H1 (cell line): ENCODE measurements around the gene TCERG1. TPM values are rescaled to one million over a fixed set of nuclear protein-coding genes. Genes with fewer than 3 reads are reported as not detected.

Experiments used
- CTCF ChIA-PET: fragments of 300-600 bp; sonication (Branson Sonifier 250); formaldehyde crosslinking; loops from one replicate; lab custom pipeline; 2021; ENCODE audit not compliant: partially characterized antibody; lab: Charles Lee
- POLR2A ChIA-PET: fragments of 300-600 bp; sonication (Branson Sonifier 250); formaldehyde crosslinking; loops from one replicate; lab custom pipeline; 2021; ENCODE audit warnings: inconsistent platforms; ENCODE audit not compliant: partially characterized antibody; lab: Charles Lee
- DNase-seq, 2 experiments: peaks; one replicate each; pipeline versions ENCODE4 v3.0.0 to v3.0.0-alpha.2; 2010 to 2022; ENCODE audit warnings: low spot score in 2 of 2, low read depth in 1 of 2, mixed read lengths in 1 of 2
- FAIRE-seq: peaks from 2 replicates; lab custom pipeline; 2011; peaks lifted over from hg19 to GRCh38; lab: Jason Lieb, UNC
- H2AFZ ChIP-seq: 2 replicates; pipeline ENCODE4 v1.8.1; 2012; ENCODE audit warnings: low read length, inconsistent platforms
- H2AK5ac ChIP-seq: 2 replicates; pipeline ENCODE4 v1.6.1; 2013; ENCODE audit warnings: low read depth, low read length
- H2BK120ac ChIP-seq: replicated peaks from 2 replicates; pipeline ENCODE3; 2013; ENCODE audit warnings: low read depth, low read length, inconsistent platforms
- H2BK12ac ChIP-seq: 2 replicates; pipeline ENCODE4 v1.6.1; 2013; ENCODE audit warnings: low read depth, low read length
- H2BK15ac ChIP-seq: 2 replicates; pipeline ENCODE4 v1.6.1; 2013; ENCODE audit warnings: low read length
- H2BK20ac ChIP-seq: 2 replicates; pipeline ENCODE4 v1.6.1; 2013; ENCODE audit warnings: low read length
- H2BK5ac ChIP-seq: 2 replicates; pipeline ENCODE4 v1.6.1; 2013; ENCODE audit warnings: low read depth, low read length
- H3K14ac ChIP-seq: 2 replicates; pipeline ENCODE4 v1.6.1; 2013; ENCODE audit warnings: inconsistent platforms; ENCODE audit not compliant: insufficient read length
- H3K18ac ChIP-seq: 2 replicates; pipeline ENCODE4 v1.6.1; 2013; ENCODE audit warnings: low read length; ENCODE audit errors: extremely low read depth
- H3K23ac ChIP-seq: 2 replicates; pipeline ENCODE4 v1.6.1; 2013; ENCODE audit warnings: inconsistent platforms; ENCODE audit not compliant: insufficient read length
- H3K23me2 ChIP-seq: 2 replicates; pipeline ENCODE4 v1.6.1; 2013; ENCODE audit warnings: low read depth, low read length
- H3K27ac ChIP-seq: 2 replicates; pipeline ENCODE4 v1.6.1; 2011; ENCODE audit warnings: low read depth, low read length, inconsistent platforms
- H3K27me3 ChIP-seq, 4 experiments: replicated peaks in 1 of 4; 1 replicate in 1 of 4; 2 replicates in 3 of 4; pipeline versions ENCODE4 v1.6.1 to v1.8.1; 2011 to 2013; ENCODE audit warnings: low read length in 3 of 4, mild to moderate bottlenecking in 3 of 4, inconsistent platforms in 2 of 4, mixed read lengths in 2 of 4, moderate library complexity in 1 of 4; ENCODE audit not compliant: control insufficient read depth in 3 of 4, insufficient read depth in 3 of 4; ENCODE audit errors: extremely low read depth in 1 of 4
- H3K36me3 ChIP-seq, 4 experiments: 2 replicates each; pipeline versions ENCODE4 v1.6.1 to v1.8.1; 2011 to 2013; ENCODE audit warnings: mild to moderate bottlenecking in 4 of 4, low read length in 3 of 4, moderate library complexity in 2 of 4, control low read depth in 1 of 4, inconsistent platforms in 1 of 4; ENCODE audit not compliant: insufficient read depth in 4 of 4, control insufficient read depth in 2 of 4
- H3K4ac ChIP-seq: replicated peaks from 2 replicates; pipeline ENCODE3; 2013; ENCODE audit warnings: low read length, low read depth, mixed read lengths, inconsistent platforms; ENCODE audit not compliant: insufficient read length
- H3K4me1 ChIP-seq, 4 experiments: replicated peaks in 1 of 4; 1 replicate in 1 of 4; 2 replicates in 3 of 4; pipeline versions ENCODE4 v1.6.1 to v1.8.1; 2011 to 2013; ENCODE audit warnings: low read length in 3 of 4, inconsistent platforms in 2 of 4, mixed read lengths in 1 of 4; ENCODE audit not compliant: insufficient read depth in 4 of 4, control insufficient read depth in 3 of 4
- H3K4me2 ChIP-seq, 2 experiments: 2 replicates each; pipeline versions ENCODE4 v1.6.1 to v1.8.1; 2011 to 2013; ENCODE audit warnings: low read depth in 2 of 2, low read length in 2 of 2, control low read depth in 1 of 2, inconsistent platforms in 1 of 2, mild to moderate bottlenecking in 1 of 2; ENCODE audit not compliant: insufficient read depth in 1 of 2
- H3K4me3 ChIP-seq, 4 experiments: fragments of 200-600, 300-600 bp in 1 of 4; sonication (generic), shearing (Covaris generic), sonication (Bioruptor Twin) in 1 of 4; 2 replicates each; pipeline versions ENCODE4 v1.5.1 to v1.8.1; 2011 to 2016; ENCODE audit warnings: low read length in 4 of 4, low read depth in 3 of 4, control low read depth in 2 of 4, inconsistent platforms in 2 of 4, mild to moderate bottlenecking in 2 of 4, mixed read lengths in 1 of 4, moderate library complexity in 1 of 4; ENCODE audit not compliant: insufficient read depth in 2 of 4; ENCODE audit errors: extremely low read depth in 1 of 4
- H3K56ac ChIP-seq: replicated peaks from 2 replicates; pipeline ENCODE3; 2013; ENCODE audit warnings: low read depth, mild to moderate bottlenecking, mixed read lengths, low read length, inconsistent platforms; ENCODE audit not compliant: insufficient read length
- H3K79me1 ChIP-seq: 2 replicates; pipeline ENCODE4 v1.6.1; 2013; ENCODE audit warnings: low read depth, low read length, control low read depth
- H3K79me2 ChIP-seq, 2 experiments: 2 replicates each; pipeline versions ENCODE4 v1.6.1 to v1.8.1; 2012 to 2013; ENCODE audit warnings: low read length in 2 of 2, mild to moderate bottlenecking in 2 of 2, inconsistent platforms in 1 of 2; ENCODE audit not compliant: insufficient read depth in 2 of 2, control insufficient read depth in 1 of 2
- H3K9ac ChIP-seq, 4 experiments: replicated peaks in 1 of 4; 1 replicate in 1 of 4; 2 replicates in 3 of 4; pipeline versions ENCODE4 v1.6.1 to v1.8.1; 2011 to 2013; ENCODE audit warnings: low read depth in 3 of 4, low read length in 3 of 4, control low read depth in 2 of 4, mild to moderate bottlenecking in 2 of 4, moderate library complexity in 2 of 4, inconsistent platforms in 1 of 4; ENCODE audit errors: extremely low read depth in 1 of 4
- H3K9me3 ChIP-seq, 2 experiments: 2 replicates each; pipeline versions ENCODE4 v1.6.1 to v1.8.1; 2012 to 2013; ENCODE audit warnings: mild to moderate bottlenecking in 2 of 2, moderate library complexity in 2 of 2, control low read depth in 1 of 2, inconsistent platforms in 1 of 2, low read depth in 1 of 2, low read length in 1 of 2, mixed read lengths in 1 of 2; ENCODE audit not compliant: insufficient read depth in 2 of 2
- H4K20me1 ChIP-seq, 2 experiments: replicated peaks in 1 of 2; 2 replicates each; pipeline versions ENCODE3 to v1.8.1; 2011 to 2013; ENCODE audit warnings: inconsistent platforms in 2 of 2, low read length in 2 of 2, mild to moderate bottlenecking in 1 of 2; ENCODE audit not compliant: insufficient read depth in 2 of 2, control insufficient read depth in 1 of 2
- H4K5ac ChIP-seq: 2 replicates; pipeline ENCODE4 v1.6.1; 2013; ENCODE audit warnings: low read length, low read depth, mixed read lengths, inconsistent platforms; ENCODE audit not compliant: insufficient read length
- H4K8ac ChIP-seq: 2 replicates; pipeline ENCODE4 v1.8.0; 2013; ENCODE audit warnings: mild to moderate bottlenecking, moderate library complexity, low read length, inconsistent platforms; ENCODE audit not compliant: insufficient read depth; ENCODE audit errors: extremely low read depth
- H4K91ac ChIP-seq: replicated peaks from 2 replicates; pipeline ENCODE3; 2013; ENCODE audit warnings: low read length, mixed read lengths, inconsistent platforms; ENCODE audit not compliant: insufficient read length
- NANOG ChIP-seq: IDR thresholded peaks from 2 replicates; pipeline ENCODE4 v1.6.1; 2011; ENCODE audit warnings: low read length, low read depth, mild to moderate bottlenecking, inconsistent platforms; ENCODE audit not compliant: insufficient read depth, poor library complexity, severe bottlenecking
- WGBS, 2 experiments: shearing (Covaris generic) in 1 of 2; methylation state at CpG; one replicate each; pipeline versions ENCODE4 v1.1.6 to v1.1.7; 2013 to 2015; ENCODE audit warnings: low lambda C conversion rate in 2 of 2, mixed read lengths in 2 of 2, inconsistent platforms in 1 of 2, low coverage in 1 of 2, missing lambda C conversion rate in 1 of 2; ENCODE audit not compliant: insufficient replicate concordance in 2 of 2, insufficient coverage in 1 of 2, insufficient read length in 1 of 2; ENCODE audit errors: extremely low coverage in 1 of 2, missing lambda C conversion rate in 1 of 2; 5-methylcytosine and 5-hydroxymethylcytosine counted together
- polyA plus RNA-seq, 7 experiments: library from polyadenylated mRNA; depleted of rRNA in 3 of 7; stranded (reverse) in 5 of 7; unstranded in 2 of 7; fragments of >200 nt in 5 of 7; fragments of 200-250 nt in 2 of 7; gene quantifications; 1 replicate in 5 of 7; 2 replicates in 1 of 7; 4 replicates in 1 of 7; pipeline versions ENCODE4 v1.2.1 to v1.2.3, GENCODE V29; 2011 to 2013; ENCODE audit warnings: missing spikeins in 2 of 7, mixed read lengths in 2 of 7
- total RNA-seq: library from RNA; stranded (reverse); fragmentation: NEBNext Ultra II Directional; extraction: Animal tissue kit (Norgen Biotek cat#: 25700); gene quantifications from 2 replicates; pipeline ENCODE4 v1.2.1, GENCODE V29; 2021
- TF ChIP-seq, protein P1 (sequence below), 3 experiments: IDR thresholded peaks; 1 replicate in 2 of 3; 2 replicates in 1 of 3; pipeline versions ENCODE4 v1.5.1 to v1.6.1; 2011; ENCODE audit warnings: low read length in 3 of 3, mild to moderate bottlenecking in 3 of 3, inconsistent platforms in 2 of 3, low read depth in 1 of 3, moderate library complexity in 1 of 3; ENCODE audit not compliant: insufficient read depth in 1 of 3; ENCODE audit errors: control extremely low read depth in 1 of 3
- TF ChIP-seq, protein P2 (sequence below): IDR thresholded peaks from 2 replicates; pipeline ENCODE4 v1.6.1; 2012; ENCODE audit warnings: low read length, inconsistent platforms

TCERG1 gene
- total and polyA plus RNA-seq, 2 of the 8 experiments (the other 6 are each of a cell fraction or from before 2014, with no cell fraction given), result 105 to 122 TPM

DNA sequence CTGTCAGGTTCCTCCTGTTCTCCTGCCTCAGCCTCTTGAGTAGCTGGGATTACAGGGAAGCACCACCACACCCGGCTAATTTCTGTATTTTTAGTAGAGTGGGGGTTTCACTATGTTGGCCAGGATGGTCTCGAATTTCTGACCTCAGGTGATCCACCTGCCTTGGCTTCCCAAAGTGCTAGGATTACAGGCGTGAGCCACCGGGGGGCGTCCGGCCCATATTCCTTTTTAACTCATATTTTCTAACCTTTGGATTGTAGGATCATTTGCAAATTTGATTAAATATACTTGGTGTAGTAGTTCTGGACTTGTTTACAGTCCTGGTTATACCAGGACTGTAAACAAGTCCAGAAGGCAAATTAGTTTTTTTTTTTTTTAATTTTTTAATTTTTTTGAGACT, 4.3 kb downstream of the TCERG1 start:
- POLR2A ChIA-PET, result no interaction called here
- H2AFZ ChIP-seq, result no peak overlapping the region
- no peak for DNase-seq
- no peaks in the 10 kb centered on the region for H3K9me3 ChIP-seq
- no peak overlapping the region for H4K5ac ChIP-seq
- H3K4me1 ChIP-seq, result peaks cover 3 to 9% (median 4%) of the 10 kb centered on the region in 4 experiments; a peak in 4 of 7 replicates
- TF ChIP-seq, protein P1, sequence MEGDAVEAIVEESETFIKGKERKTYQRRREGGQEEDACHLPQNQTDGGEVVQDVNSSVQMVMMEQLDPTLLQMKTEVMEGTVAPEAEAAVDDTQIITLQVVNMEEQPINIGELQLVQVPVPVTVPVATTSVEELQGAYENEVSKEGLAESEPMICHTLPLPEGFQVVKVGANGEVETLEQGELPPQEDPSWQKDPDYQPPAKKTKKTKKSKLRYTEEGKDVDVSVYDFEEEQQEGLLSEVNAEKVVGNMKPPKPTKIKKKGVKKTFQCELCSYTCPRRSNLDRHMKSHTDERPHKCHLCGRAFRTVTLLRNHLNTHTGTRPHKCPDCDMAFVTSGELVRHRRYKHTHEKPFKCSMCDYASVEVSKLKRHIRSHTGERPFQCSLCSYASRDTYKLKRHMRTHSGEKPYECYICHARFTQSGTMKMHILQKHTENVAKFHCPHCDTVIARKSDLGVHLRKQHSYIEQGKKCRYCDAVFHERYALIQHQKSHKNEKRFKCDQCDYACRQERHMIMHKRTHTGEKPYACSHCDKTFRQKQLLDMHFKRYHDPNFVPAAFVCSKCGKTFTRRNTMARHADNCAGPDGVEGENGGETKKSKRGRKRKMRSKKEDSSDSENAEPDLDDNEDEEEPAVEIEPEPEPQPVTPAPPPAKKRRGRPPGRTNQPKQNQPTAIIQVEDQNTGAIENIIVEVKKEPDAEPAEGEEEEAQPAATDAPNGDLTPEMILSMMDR (IDR thresholded peaks at IDR 0.05; ENCODE audit: control extremely low read depth in 1 of 3, insufficient read depth in 1 of 3, low read depth in 1 of 3, low read length in 3 of 3), result peak; percentile 19 to 41 (median 37); a peak in 3 of 4 replicates
- TF ChIP-seq, protein P2, sequence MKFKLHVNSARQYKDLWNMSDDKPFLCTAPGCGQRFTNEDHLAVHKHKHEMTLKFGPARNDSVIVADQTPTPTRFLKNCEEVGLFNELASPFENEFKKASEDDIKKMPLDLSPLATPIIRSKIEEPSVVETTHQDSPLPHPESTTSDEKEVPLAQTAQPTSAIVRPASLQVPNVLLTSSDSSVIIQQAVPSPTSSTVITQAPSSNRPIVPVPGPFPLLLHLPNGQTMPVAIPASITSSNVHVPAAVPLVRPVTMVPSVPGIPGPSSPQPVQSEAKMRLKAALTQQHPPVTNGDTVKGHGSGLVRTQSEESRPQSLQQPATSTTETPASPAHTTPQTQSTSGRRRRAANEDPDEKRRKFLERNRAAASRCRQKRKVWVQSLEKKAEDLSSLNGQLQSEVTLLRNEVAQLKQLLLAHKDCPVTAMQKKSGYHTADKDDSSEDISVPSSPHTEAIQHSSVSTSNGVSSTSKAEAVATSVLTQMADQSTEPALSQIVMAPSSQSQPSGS, result no peak
- TF ChIP-seq NANOG, result no peak
- TF ChIP-seq, all 59 proteins: peak for 1
- no peak overlapping the region for H2BK15ac ChIP-seq
- no peak overlapping the region for H3K4me2 ChIP-seq
- no peak overlapping the region for H3K23ac ChIP-seq
- no peak overlapping the region for H4K8ac ChIP-seq
- no peak overlapping the region for H2AK5ac ChIP-seq
- no peak overlapping the region for H3K56ac ChIP-seq
- peaks cover 51 to 93% of the 10 kb centered on the region in 2 experiments for H3K79me2 ChIP-seq
- CTCF ChIA-PET, result interaction anchor here (0.9 kb wide), 1 partner anchor 12 kb away, joined by 3 read pairs; no protein-coding TSS in a partner anchor
- no peak overlapping the region for H2BK5ac ChIP-seq
- H3K18ac ChIP-seq, result no peak overlapping the region
- H2BK20ac ChIP-seq, result no peak overlapping the region
- H3K4ac ChIP-seq, result no peak overlapping the region
- H4K91ac ChIP-seq, result no peak overlapping the region
- H4K20me1 ChIP-seq, result peaks cover 12 to 24% of the 10 kb centered on the region in 2 experiments
- no peaks in the 10 kb centered on the region for H3K27me3 ChIP-seq
- no peak overlapping the region for H3K9ac ChIP-seq
- no peak overlapping the region for H2BK120ac ChIP-seq
- no peak for FAIRE-seq
- no peaks in the 10 kb centered on the region for H3K79me1 ChIP-seq
- no peak overlapping the region for H2BK12ac ChIP-seq
- no peak overlapping the region for H3K14ac ChIP-seq
- H3K27ac ChIP-seq, result no peak overlapping the region
- H3K36me3 ChIP-seq, result peaks cover 0 to 17% (median 5%) of the 10 kb centered on the region in 4 experiments; a peak in 4 of 8 replicates
- WGBS, 2 experiments, result 55% methylated on average over 6 of the region's 6 CpGs; no CpG with 5 or more reads in 1 of the 2 experiments
- 0 out of 8 replicates have a peak overlapping the region, but pooled peaks of 1 of the 4 experiments have one; percentile 11 for H3K4me3 ChIP-seq
- H3K23me2 ChIP-seq, result peaks cover 5% of the 10 kb centered on the region; the same call in 1 of the 2 replicates
